Activated CD4-positive, alpha-beta T cell treated with anti-CD3 and anti-CD28 coated beads for 1 hour (primary cell): ENCODE data around the gene MSH3.
"Not testable (repeated sequence)": the region's sequence is repeated elsewhere in the genome, so short reads cannot be mapped to it uniquely, and the experiment has no call there.

ENCODE experiments used
- DNase-seq: peaks from one replicate; pipeline ENCODE4 v3.0.0-alpha.2; 2020

Gene MSH3

GRCh38 chr5:80711216-80711615 lies 56.8 kb downstream of the MSH3 start:
- no peak for DNase-seq

- DNase-seq: no peak
Observed at GRCh38 chr5:80711938-80712337, 57.5 kb downstream of the MSH3 start.

- no peak for DNase-seq
Observed at GRCh38 chr5:80712919-80713318, 58.5 kb downstream of the MSH3 start.

GRCh38 chr5:80713631-80714030 lies 59.2 kb downstream of the MSH3 start:
- no peak for DNase-seq

GRCh38 chr5:80714570-80715298 lies 60.3 kb downstream of the MSH3 start:
- DNase-seq: no peak

- DNase-seq: no peak
Observed at GRCh38 chr5:80715887-80716286, 61.4 kb downstream of the MSH3 start.

- no peak for DNase-seq
Observed at GRCh38 chr5:80720181-80720580, 65.7 kb downstream of the MSH3 start.

- DNase-seq: no peak
Observed at GRCh38 chr5:80722916-80723315, 68.5 kb downstream of the MSH3 start.

- no peak for DNase-seq
Observed at GRCh38 chr5:80725446-80725845, 71.0 kb downstream of the MSH3 start.

GRCh38 chr5:80736730-80737129 lies 82.3 kb downstream of the MSH3 start:
- DNase-seq: no peak

GRCh38 chr5:80738466-80738865 lies 84.0 kb downstream of the MSH3 start:
- no peak for DNase-seq

- DNase-seq: no peak
Observed at GRCh38 chr5:80739057-80739456, 84.6 kb downstream of the MSH3 start.

- no peak for DNase-seq
Observed at GRCh38 chr5:80739496-80739895, 85.0 kb downstream of the MSH3 start.

- DNase-seq: no peak
Observed at GRCh38 chr5:80739898-80740297, 85.4 kb downstream of the MSH3 start.

GRCh38 chr5:80740488-80740887 lies 86.0 kb downstream of the MSH3 start:
- DNase-seq: not testable (repeated sequence)

- DNase-seq: no peak
Observed at GRCh38 chr5:80740999-80741398, 86.5 kb downstream of the MSH3 start.

GRCh38 chr5:80744149-80744548 lies 89.7 kb downstream of the MSH3 start:
- no peak for DNase-seq

- no peak for DNase-seq
Observed at GRCh38 chr5:80745490-80745889, 91.0 kb downstream of the MSH3 start.

GRCh38 chr5:80747922-80748321 lies 93.5 kb downstream of the MSH3 start:
- DNase-seq: no peak

GRCh38 chr5:80752427-80752826 lies 98.0 kb downstream of the MSH3 start:
- DNase-seq: no peak

GRCh38 chr5:80753712-80754111 lies 99.3 kb downstream of the MSH3 start:
- no peak for DNase-seq

- DNase-seq: no peak
Observed at GRCh38 chr5:80754900-80755299, 100.4 kb downstream of the MSH3 start.

GRCh38 chr5:80755626-80756025 lies 101.2 kb downstream of the MSH3 start:
- DNase-seq: no peak

GRCh38 chr5:80756292-80756691 lies 101.8 kb downstream of the MSH3 start:
- DNase-seq: no peak

GRCh38 chr5:80757290-80757689 lies 102.8 kb downstream of the MSH3 start:
- DNase-seq: no peak
